CD4-positive, alpha-beta T cell treated with Interleukin-17A for 1 hour (primary cell): ENCODE results near the gene CNKSR2.

Experiments used
- DNase-seq: peaks from one replicate; pipeline ENCODE4 v3.0.0-alpha.2; 2020

Gene CNKSR2

GRCh38 chrX:21616386-21616785 lies 242.2 kb downstream of the CNKSR2 start:
- no peak for DNase-seq

- no peak for DNase-seq
These were observed 246.0 kb downstream of the CNKSR2 start for GRCh38 chrX:21620234-21620633.

- no peak for DNase-seq
These were observed 249.7 kb downstream of the CNKSR2 start for GRCh38 chrX:21623778-21624501.

GRCh38 chrX:21632027-21632426 lies 257.8 kb downstream of the CNKSR2 start:
- no peak for DNase-seq

GRCh38 chrX:21638311-21638710 lies 264.1 kb downstream of the CNKSR2 start:
- no peak for DNase-seq

GRCh38 chrX:21639775-21640174 lies 265.6 kb downstream of the CNKSR2 start:
- no peak for DNase-seq

- no peak for DNase-seq
These were observed 271.2 kb downstream of the CNKSR2 start for GRCh38 chrX:21645431-21645830.

- DNase-seq, result no peak
These were observed 271.7 kb downstream of the CNKSR2 start for GRCh38 chrX:21645886-21646285.

- DNase-seq, result no peak
These were observed 281.8 kb downstream of the CNKSR2 start for GRCh38 chrX:21655901-21656586.

- no peak for DNase-seq
These were observed 282.5 kb downstream of the CNKSR2 start for GRCh38 chrX:21656587-21657317.

- no peak for DNase-seq
These were observed 283.3 kb downstream of the CNKSR2 start for GRCh38 chrX:21657318-21658151.

GRCh38 chrX:21658152-21658737 lies 284.0 kb downstream of the CNKSR2 start, which contains the start of gene KLHL34:
Gene KLHL34 (minus strand): TSS chrX:21658330. CDS start chrX:21657788, 542 bp downstream.
- DNase-seq, result no peak

GRCh38 chrX:21658746-21659145 lies 284.5 kb downstream of the CNKSR2 start:
- DNase-seq, result no peak

- DNase-seq, result no peak
These were observed 285.1 kb downstream of the CNKSR2 start for GRCh38 chrX:21659320-21659719.

GRCh38 chrX:21660156-21660555 lies 285.9 kb downstream of the CNKSR2 start:
- DNase-seq, result no peak

GRCh38 chrX:21661316-21661715 lies 287.1 kb downstream of the CNKSR2 start:
- no peak for DNase-seq

GRCh38 chrX:21662761-21663160 lies 288.5 kb downstream of the CNKSR2 start:
- no peak for DNase-seq

- no peak for DNase-seq
These were observed 292.0 kb downstream of the CNKSR2 start for GRCh38 chrX:21666252-21666651.

GRCh38 chrX:21666679-21667078 lies 292.5 kb downstream of the CNKSR2 start:
- DNase-seq, result no peak

- DNase-seq, result no peak
These were observed 300.4 kb downstream of the CNKSR2 start for GRCh38 chrX:21674430-21675186.

GRCh38 chrX:21675931-21676330 lies 301.7 kb downstream of the CNKSR2 start:
- no peak for DNase-seq
